Skeletal muscle cell (primary cell): ENCODE results near the gene LMNTD1.
"Not testable (repeated sequence)": the region's sequence is repeated elsewhere in the genome, so short reads cannot be mapped to it uniquely, and the experiment has no call there.

Experiments used
- DNase-seq: peaks from one replicate; pipeline ENCODE4 v3.0.0-alpha.2; 2010; ENCODE audit warnings: low read depth
- H3K4me3 ChIP-seq: 2 replicates; pipeline ENCODE4 v1.5.1; 2011; ENCODE audit warnings: low read depth, mild to moderate bottlenecking, control low read depth, low read length, moderate library complexity

The LMNTD1 gene

DNA sequence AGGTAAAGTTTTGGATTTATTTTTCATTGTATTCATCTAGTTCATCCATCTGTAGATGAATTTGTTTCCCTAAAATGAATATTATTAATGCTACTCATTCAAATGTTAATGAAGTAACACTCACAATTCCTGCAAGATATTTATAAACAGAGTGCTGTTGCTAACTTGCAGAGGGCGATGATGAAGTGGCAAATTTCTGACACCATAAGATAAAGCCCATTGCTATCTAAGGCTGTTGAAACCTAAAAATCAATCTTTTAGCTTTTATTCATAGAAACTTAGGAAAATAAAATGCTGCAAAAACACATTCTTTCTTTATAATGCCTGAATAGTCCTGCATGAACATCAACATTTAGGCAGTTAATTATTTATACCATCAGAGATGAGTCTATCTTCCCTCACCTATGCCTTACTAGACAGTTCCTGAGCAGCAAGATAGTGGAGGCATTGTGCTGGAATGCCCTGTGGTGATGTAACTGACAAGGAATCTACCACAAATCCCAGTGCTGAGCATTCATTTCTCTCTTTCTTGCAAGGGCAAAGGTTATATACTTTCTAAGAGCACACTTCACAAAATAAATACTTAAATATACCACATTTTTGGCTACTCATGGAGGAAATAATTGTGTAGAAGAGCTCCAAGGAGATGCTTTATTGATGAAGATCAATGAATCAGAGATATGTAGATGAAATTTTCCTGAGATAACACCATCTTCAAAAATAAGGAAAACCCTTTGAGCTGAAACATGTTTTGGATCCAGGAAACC is 57.6 kb downstream of the LMNTD1 start:
- no peak overlapping the region for H3K4me3 ChIP-seq
- peak; percentile 73 for DNase-seq

GRCh38 chr12:25494926-25495325 is 58.2 kb downstream of the LMNTD1 start:
- no peak for DNase-seq
- no peak overlapping the region for H3K4me3 ChIP-seq

DNA sequence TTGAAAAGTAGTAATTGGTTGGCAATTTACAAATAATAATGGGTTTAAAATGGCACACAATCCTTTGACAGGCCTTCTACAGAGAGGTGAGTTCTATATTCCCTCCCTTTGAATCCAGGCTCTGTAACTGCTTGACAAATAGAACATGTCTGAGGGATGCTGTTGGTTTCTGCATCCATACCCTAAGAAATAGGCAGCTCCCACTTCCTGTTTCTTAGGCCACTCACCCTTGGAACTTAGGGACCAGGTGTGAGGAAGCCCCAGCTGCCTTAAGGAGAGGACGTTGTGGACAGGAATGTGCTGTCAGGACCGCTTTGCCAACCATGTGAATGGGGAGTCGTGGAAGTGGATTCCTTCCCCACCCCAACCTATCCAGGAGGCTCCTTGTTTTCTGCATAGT is 59.4 kb downstream of the LMNTD1 start:
- no peak for DNase-seq
- H3K4me3 ChIP-seq, result no peak overlapping the region

DNA sequence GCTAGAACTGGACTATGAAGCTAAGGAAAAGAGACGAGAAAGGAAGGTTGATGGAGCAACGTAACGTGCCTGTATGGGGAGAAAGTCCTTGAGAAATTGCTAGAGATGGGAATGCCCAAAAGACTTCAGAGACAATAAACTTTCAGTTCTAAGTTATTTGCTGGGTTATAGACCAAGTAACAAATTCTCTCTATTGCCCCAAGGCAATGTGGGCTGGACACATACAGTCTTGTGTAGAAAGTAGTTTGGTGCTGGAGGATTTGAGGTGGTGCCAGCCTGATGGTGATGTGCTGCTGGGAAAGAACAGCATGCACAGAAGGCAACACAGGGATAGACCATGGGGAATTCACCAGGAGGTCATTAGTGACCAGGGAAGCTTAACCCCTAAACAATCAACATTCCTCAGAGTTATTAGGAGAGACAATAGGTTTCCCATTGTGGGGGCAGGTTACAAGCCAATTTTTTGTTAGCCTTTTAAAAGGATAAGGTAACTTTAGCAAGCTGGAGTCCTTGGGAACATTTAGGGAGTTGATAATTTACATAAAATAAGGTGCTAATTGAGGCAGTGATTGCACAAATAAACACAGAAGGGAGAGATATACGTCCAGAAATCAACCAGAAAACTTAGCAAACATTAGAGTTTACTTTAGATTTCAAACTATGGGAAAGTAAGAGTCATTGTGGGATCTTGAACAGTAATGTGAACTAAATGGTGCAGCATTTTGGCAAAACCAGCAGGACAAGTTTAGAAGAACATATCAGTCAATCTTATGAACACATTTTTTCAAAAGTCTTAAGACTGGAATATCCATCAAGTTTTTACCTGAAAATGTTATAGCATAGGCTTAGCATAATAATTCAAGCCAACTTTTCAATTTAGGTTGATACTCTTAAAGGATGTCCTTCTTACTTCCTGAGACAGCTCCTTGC is 61.4 kb downstream of the LMNTD1 start:
- DNase-seq, result no peak
- no peak overlapping the region for H3K4me3 ChIP-seq

DNA sequence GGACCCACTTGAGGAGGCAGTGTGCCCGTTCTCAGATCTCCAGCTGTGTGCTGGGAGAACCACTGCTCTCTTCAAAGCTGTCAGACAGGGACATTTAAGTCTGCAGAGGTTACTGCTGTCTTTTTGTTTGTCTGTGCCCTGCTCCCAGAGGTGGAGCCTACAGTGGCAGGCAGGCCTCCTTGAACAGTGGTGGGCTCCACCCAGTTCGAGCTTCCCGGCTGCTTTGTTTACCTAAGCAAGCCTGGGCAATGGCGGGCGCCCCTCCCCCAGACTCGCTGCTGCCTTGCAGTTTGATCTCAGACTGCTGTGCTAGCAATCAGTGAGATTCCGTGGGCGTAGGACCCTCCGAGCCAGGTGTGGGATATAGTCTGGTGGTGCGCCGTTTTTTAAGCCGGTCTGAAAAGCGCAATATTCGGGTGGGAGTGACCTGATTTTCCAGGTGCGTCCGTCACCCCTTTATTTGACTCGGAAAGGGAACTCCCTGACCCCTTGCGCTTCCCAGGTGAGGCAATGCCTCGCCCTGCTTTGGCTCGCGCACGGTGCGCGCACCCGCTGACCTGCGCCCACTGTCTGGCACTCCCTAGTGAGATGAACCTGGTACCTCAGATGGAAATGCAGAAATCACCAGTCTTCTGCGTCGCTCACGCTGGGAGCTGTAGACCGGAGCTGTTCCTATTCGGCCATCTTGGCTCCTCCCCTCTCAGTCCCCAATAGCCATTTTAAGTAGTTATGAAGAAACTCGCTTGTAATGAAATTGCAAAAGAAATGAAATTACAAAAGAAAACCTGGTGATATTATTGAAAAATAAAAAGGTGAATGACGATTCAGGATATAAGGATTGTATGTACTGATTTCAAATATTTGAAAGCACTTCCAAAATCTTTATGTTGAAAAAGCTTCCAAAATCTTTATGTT is 63.9 kb downstream of the LMNTD1 start:
- not testable (repeated sequence) for H3K4me3 ChIP-seq, DNase-seq

GRCh38 chr12:25482625-25483024 is 70.5 kb downstream of the LMNTD1 start:
- DNase-seq, result no peak
- H3K4me3 ChIP-seq, result no peak overlapping the region

DNA sequence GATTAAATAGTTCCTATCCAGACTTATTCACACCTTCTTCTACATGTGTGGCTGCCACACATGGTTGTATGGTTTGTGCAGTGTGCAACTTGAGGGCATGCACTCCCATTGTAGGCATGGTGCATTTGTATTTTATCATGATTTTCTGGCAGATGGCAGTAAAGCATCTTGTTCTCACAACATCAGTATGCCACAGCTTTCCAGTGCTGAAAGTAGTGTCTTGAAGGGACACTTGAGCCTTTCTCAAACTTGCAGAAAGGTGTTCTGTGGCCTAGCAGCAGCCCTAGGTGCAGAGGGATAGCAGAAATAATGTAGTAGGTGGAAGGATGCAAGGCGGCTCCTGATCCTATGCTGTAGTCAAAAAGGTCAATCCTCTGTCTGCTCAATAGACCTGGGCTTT is 72.9 kb downstream of the LMNTD1 start:
- no peak for DNase-seq
- H3K4me3 ChIP-seq, result no peak overlapping the region

- no peak for DNase-seq
Measured at GRCh38 chr12:25477217-25477616, 75.9 kb downstream of the LMNTD1 start.

GRCh38 chr12:25472453-25472852 is 80.6 kb downstream of the LMNTD1 start:
- H3K4me3 ChIP-seq, result no peak overlapping the region
- no peak for DNase-seq

More at GRCh38 chr12:25477217-25477616, 75.9 kb downstream of the LMNTD1 start:
- no peak overlapping the region for H3K4me3 ChIP-seq

DNA sequence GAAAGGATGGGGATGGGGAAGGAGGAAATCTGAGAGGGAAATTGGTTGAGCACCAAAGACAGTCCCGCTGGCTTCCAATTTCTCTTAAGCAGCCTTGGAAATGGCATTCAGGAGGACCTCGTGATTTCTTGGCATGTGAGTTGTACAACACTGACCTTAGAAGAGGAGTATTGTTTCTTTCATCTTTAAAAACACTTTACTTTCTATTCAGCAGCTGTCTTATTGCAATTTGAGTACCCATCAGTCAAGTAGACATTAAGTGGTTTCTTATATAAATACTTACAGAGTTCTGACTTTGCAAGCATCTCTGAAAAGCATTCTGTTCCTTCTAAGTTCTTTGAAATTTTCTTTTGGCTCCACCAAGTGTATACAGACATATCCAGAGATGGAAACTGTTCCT is 83.2 kb downstream of the LMNTD1 start:
- no peak overlapping the region for H3K4me3 ChIP-seq
- DNase-seq, result no peak

GRCh38 chr12:25469368-25469767 is 83.7 kb downstream of the LMNTD1 start:
- DNase-seq, result no peak
- no peak overlapping the region for H3K4me3 ChIP-seq

DNA sequence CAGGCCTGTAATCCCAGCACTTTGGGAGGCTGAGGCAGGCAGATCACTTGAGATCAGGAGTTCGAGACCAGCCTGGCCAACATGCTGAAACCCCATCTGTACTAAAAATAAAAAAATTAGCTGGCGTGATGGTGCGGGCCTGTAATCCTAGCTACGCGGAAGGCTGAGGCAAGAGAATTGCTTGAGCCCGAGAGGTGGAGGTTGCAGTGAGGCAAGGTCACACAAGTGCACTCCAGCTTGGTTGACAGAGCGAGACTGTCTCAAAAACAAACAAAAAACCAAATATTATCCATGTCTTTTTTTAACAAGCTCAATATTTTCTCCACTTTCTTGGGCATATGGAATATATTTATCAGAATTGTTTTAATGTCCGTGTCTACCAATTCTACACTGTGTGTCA is 89.6 kb downstream of the LMNTD1 start:
- H3K4me3 ChIP-seq, result no peak overlapping the region
- no peak for DNase-seq

DNA sequence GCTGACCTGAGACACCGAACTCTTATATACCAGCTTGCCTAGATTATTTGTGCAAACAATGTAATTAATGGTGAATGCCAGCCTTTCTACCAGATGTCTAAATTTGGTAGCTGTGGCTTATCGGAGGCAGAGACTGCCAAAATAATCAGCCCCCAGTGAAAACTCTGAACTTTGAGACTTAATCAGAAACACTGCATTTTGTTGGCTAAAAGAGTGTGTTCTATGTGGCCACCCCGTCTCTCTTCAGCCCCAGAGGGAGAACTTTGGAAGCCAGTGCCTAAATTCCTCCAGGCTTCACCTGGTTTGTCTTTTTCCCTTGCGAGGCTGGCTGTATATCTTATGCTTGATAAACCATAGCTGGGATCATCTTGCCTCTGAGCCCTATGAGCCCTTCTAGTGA is 90.1 kb downstream of the LMNTD1 start:
- H3K4me3 ChIP-seq, result no peak overlapping the region

DNA sequence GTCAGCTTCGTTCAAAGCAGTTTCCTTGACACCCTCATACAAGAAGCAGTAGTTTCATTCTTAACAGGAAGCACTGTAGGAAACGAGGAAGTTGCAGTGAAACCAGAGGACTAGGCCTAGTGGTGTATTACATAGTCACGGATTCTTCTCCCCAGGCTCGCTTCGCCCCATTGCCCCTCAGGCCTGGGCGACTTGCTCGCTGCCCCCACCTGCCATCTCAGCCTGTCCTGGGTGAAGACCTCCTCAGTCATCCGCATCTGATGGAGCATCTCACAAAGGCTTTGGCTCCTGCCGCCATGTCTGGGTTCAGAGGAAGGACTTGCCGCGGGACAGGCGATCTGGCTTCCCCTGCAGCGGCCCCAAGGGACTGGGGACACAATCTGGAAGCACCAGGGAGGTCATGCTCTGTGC is 93.5 kb downstream of the LMNTD1 start:
- DNase-seq, result no peak
- H3K4me3 ChIP-seq, result no peak overlapping the region

More for the DNA sequence above, 90.1 kb downstream of the LMNTD1 start:
- no peak for DNase-seq

DNA sequence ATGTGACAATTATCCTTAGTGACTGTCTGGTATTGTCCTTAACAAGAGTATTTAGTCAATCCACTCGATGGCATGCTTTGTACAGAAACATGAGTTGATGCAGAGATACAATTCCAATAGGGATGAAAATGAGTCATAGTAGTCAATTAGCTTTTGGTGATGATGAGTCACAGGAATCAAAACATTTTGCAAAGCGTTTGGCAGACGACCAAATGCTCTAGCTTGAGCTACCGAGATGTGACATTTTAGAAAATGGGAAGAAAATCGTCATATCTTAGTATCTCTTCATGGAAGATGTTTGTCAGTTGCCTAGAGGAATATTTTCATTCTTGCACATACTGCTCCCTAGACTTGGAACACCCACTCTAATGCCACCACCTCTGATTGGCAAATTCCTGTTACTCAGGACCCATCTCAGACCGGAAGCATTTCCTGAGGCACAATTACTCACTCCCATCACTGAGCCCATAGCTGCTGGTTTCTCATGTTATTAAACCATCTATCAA is 95.0 kb downstream of the LMNTD1 start:
- H3K4me3 ChIP-seq, result no peak overlapping the region

GRCh38 chr12:25456474-25456873 is 96.6 kb downstream of the LMNTD1 start:
- no peak for DNase-seq
- H3K4me3 ChIP-seq, result no peak overlapping the region

More for the DNA sequence above, 95.0 kb downstream of the LMNTD1 start:
- DNase-seq, result peak; percentile 92

DNA sequence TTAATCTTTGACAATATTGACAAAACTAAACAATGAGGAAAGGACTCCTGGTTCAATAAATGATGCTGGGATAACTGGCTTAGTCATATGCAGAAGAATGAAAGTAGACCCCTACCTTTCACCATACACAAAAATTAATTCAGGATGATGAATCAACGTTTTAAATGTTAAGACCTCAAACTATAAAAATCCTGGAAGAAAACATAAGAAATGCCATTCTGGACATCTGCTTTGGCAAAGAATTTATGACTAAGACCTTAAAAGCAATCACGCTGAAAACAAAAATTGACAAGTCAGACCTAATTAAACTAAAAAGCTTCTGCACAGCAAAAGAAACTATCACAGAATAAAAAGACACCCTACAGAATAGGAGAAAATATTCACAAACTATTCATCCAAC is 97.4 kb downstream of the LMNTD1 start:
- DNase-seq, result no peak
- no peak overlapping the region for H3K4me3 ChIP-seq

DNA sequence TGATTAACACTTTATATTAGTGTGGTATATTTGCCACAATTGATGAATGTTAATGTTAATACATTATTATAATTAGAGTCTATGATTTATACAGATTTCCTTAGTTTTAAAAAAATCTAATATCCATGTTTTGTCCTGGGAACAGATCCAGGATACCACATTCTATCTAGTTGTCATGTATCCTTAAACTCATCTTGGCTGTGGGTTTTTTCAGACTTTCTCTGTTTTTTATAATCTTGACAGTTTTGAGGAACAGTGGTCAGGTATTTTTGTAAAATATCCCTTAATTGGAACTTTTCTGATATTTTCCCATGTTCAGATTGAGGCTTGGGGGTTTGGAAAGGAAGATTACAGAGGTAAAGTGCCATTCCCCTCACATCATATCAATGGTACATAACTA is 104.1 kb downstream of the LMNTD1 start:
- no peak overlapping the region for H3K4me3 ChIP-seq
- DNase-seq, result no peak

DNA sequence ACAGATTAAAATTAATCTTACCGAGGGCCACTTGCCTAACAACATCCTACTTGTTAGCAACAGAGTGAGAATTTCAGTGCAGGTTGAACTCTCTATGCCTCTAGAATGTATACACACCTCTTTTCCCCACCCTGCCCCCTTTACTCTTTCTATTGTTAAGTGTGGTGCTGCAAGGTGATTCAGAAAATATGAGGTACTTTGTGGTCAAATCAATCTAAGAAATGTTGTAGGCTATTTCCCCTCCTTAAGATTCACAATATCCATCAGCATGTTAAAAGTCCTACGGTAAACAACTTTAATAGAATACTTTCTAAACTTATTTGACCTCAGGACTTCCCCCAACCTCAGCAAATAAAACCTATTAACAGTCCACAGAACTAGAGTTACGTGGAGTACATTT is 106.0 kb downstream of the LMNTD1 start:
- no peak for DNase-seq

More for the DNA sequence above, 106.0 kb downstream of the LMNTD1 start:
- no peak overlapping the region for H3K4me3 ChIP-seq
